Neural progenitor cell (in vitro differentiated cells): ENCODE measurements around the gene STK33. TPM values are rescaled to one million over a fixed set of nuclear protein-coding genes. Genes with fewer than 3 reads are reported as not detected.
A peak's percentile ranks its signal among the peaks of the same experiment; 100 is the strongest.

Experiments
- DNase-seq: peaks from one replicate; pipeline ENCODE4 v3.0.0-alpha.2; 2016; ENCODE audit warnings: low spot score
- H2AFZ ChIP-seq: fragments of 200-600 bp; sonication (generic); replicated peaks from 2 replicates; pipeline ENCODE4 v1.6.1; 2016; ENCODE audit warnings: antibody characterized with exemption
- H3F3A ChIP-seq: fragments of 200-600 bp; sonication (generic); 2 replicates; pipeline ENCODE4 v1.6.1; 2016; ENCODE audit warnings: antibody characterized with exemption, low read depth
- H3K27ac ChIP-seq: fragments of 200-600 bp; sonication (generic); 2 replicates; pipeline ENCODE4 v1.5.1; 2016; ENCODE audit warnings: mild to moderate bottlenecking
- H3K27me3 ChIP-seq: fragments of 200-600 bp; sonication (generic); 2 replicates; pipeline ENCODE4 v1.6.1; 2016; ENCODE audit warnings: mild to moderate bottlenecking, moderate library complexity
- H3K36me3 ChIP-seq: fragments of 200-600 bp; sonication (generic); 2 replicates; pipeline ENCODE4 v1.5.1; 2016
- H3K4me1 ChIP-seq: fragments of 200-600 bp; sonication (generic); 2 replicates; pipeline ENCODE4 v1.6.1; 2016; ENCODE audit warnings: mixed run types
- H3K4me2 ChIP-seq: fragments of 200-600 bp; sonication (generic); 2 replicates; pipeline ENCODE4 v1.6.1; 2016
- H3K4me3 ChIP-seq: fragments of 200-600 bp; sonication (generic); 2 replicates; pipeline ENCODE4 v1.5.1; 2016
- H3K79me2 ChIP-seq: fragments of 200-600 bp; sonication (generic); 2 replicates; pipeline ENCODE4 v1.6.1; 2016; ENCODE audit warnings: low read depth
- H3K9ac ChIP-seq: fragments of 200-600 bp; sonication (generic); 2 replicates; pipeline ENCODE4 v1.6.1; 2016
- H3K9me3 ChIP-seq: fragments of 200-600 bp; sonication (generic); 2 replicates; pipeline ENCODE4 v1.5.1; 2016; ENCODE audit warnings: low read depth
- H4K20me1 ChIP-seq: fragments of 200-600 bp; sonication (generic); 2 replicates; pipeline ENCODE4 v1.6.1; 2016; ENCODE audit warnings: low read depth
- H3K27ac Mint-ChIP-seq: 3 replicates; pipeline ENCODE4 v1.8.0; 2021; ENCODE audit warnings: mixed read lengths
- H3K27me3 Mint-ChIP-seq: 2 replicates; pipeline ENCODE4 v1.8.0; 2022; ENCODE audit warnings: low read depth, mild to moderate bottlenecking, inconsistent platforms, moderate library complexity, mixed read lengths; ENCODE audit not compliant: insufficient read depth
- H3K36me3 Mint-ChIP-seq: 3 replicates; pipeline ENCODE4 v1.8.0; 2021; ENCODE audit warnings: mixed read lengths
- H3K4me1 Mint-ChIP-seq: 3 replicates; pipeline ENCODE4 v1.8.0; 2021; ENCODE audit warnings: mixed read lengths
- H3K4me3 Mint-ChIP-seq: 3 replicates; pipeline ENCODE4 v1.8.0; 2021; ENCODE audit warnings: mild to moderate bottlenecking, moderate library complexity, mixed read lengths
- H3K9me3 Mint-ChIP-seq: 3 replicates; pipeline ENCODE4 v1.8.0; 2020; ENCODE audit warnings: mixed read lengths
- EZH2 ChIP-seq: fragments of 200-600 bp; sonication (generic); IDR thresholded peaks from 2 replicates; pipeline ENCODE4 v1.6.1; 2017; ENCODE audit warnings: antibody characterized with exemption, mild to moderate bottlenecking, moderate library complexity
- EZH2phosphoT487 ChIP-seq: fragments of 200-600 bp; sonication (generic); IDR thresholded peaks from 2 replicates; pipeline ENCODE4 v1.6.1; 2017; ENCODE audit warnings: antibody characterized with exemption
- total RNA-seq: library from RNA; depleted of rRNA; stranded (reverse); fragments of >200 nt; gene quantifications from 2 replicates; pipeline ENCODE4 v1.2.3, GENCODE V29; 2015; ENCODE audit warnings: low replicate concordance
- TF ChIP-seq, protein P1 (sequence below): fragments of 200-600 bp; sonication (generic); IDR thresholded peaks from 2 replicates; pipeline ENCODE4 v1.5.1; 2017; ENCODE audit warnings: antibody characterized with exemption, mild to moderate bottlenecking

Gene STK33
- total RNA-seq, 1 donor from 2014 or later, result 56.5 TPM

DNA sequence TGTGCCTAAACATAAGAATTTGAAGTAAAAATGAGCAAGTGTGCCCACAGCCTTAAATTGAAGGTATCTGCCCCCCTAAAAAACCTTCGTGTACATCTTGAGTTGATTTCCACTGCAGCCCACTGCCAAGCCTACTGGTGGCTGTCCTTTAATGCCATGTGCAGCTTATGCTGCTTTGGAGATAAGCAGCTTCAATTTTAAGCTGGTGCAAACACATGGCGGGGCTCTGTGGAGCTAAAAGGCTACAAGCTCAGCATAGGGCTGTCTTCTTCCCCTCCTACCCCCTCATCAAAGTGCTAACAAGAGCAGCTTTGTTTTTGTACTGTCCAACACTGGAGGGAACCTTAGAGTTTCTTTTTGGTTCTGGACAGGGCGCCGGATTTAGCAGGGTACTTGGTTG, 201.9 kb downstream of the STK33 start:
- Histone ChIP-seq H3K4me2 (no peak overlapping the region), H3K4me1 (peaks cover 16% of the 10 kb centered on the region), H3K4me3 (no peak overlapping the region), H4K20me1 (no peaks in the 10 kb centered on the region), H3F3A (no peaks in the 10 kb centered on the region), H3K9ac (no peak overlapping the region), H3K79me2 (no peaks in the 10 kb centered on the region), H3K9me3 (peaks cover 6% of the 10 kb centered on the region), H2AFZ (no peak overlapping the region), H3K27ac (no peak overlapping the region), H3K27me3 (no peaks in the 10 kb centered on the region), H3K36me3 (no peaks in the 10 kb centered on the region)
- no peak for DNase-seq
- peaks cover 10% of the 10 kb centered on the region for H3K36me3 Mint-ChIP-seq
- no peak overlapping the region for H3K27ac Mint-ChIP-seq
- H3K9me3 Mint-ChIP-seq, result peaks cover 9% of the 10 kb centered on the region
- TF ChIP-seq EZH2 (no peak), EZH2phosphoT487 (no peak)
- TF ChIP-seq, protein P1, sequence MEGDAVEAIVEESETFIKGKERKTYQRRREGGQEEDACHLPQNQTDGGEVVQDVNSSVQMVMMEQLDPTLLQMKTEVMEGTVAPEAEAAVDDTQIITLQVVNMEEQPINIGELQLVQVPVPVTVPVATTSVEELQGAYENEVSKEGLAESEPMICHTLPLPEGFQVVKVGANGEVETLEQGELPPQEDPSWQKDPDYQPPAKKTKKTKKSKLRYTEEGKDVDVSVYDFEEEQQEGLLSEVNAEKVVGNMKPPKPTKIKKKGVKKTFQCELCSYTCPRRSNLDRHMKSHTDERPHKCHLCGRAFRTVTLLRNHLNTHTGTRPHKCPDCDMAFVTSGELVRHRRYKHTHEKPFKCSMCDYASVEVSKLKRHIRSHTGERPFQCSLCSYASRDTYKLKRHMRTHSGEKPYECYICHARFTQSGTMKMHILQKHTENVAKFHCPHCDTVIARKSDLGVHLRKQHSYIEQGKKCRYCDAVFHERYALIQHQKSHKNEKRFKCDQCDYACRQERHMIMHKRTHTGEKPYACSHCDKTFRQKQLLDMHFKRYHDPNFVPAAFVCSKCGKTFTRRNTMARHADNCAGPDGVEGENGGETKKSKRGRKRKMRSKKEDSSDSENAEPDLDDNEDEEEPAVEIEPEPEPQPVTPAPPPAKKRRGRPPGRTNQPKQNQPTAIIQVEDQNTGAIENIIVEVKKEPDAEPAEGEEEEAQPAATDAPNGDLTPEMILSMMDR, result no peak
- H3K4me1 Mint-ChIP-seq, result peaks cover 16% of the 10 kb centered on the region
- H3K4me3 Mint-ChIP-seq, result no peak overlapping the region
- H3K27me3 Mint-ChIP-seq, result no peaks in the 10 kb centered on the region

DNA sequence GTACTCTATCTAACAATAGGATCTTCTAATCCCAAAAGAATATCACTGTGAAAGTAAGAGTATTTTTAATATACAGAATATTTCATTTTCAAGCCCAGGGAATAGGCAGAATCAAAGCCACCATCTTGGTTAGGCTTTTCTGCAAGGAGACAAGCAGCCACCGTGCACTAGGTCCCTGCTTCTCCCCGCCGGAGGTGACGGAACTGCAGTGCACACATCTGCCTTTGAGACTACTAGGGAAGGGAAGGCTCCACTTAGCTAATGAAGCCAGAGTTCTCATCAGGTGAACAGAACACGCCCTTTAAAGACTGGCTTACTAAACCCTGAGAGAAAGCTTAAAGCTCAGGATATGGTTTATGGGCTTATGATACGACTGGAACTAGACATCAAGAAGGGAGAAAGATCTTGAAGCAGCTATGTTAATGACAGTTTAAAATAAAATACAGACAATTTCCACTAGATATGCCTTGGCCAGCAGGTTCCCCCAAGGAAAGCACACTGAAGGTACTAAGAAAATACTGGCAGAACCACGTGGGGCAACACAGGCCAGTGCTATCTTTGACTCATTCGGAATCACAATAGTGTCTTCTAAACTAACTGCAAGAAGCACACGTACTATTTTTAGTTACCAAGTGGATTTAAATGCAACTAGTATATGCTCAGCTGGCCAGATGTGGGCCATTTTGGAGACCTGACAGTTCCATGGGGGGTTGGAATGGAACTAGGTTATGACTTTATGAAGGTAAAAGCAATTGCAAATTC, 203.0 kb downstream of the STK33 start:
- no peak overlapping the region for H3K4me3 ChIP-seq
- no peak overlapping the region for H3K4me2 ChIP-seq
- H3K9ac ChIP-seq, result no peak overlapping the region
- DNase-seq, result no peak
- Mint-ChIP-seq H3K27me3 (no peaks in the 10 kb centered on the region), H3K36me3 (peaks cover 6% of the 10 kb centered on the region), H3K9me3 (no peaks in the 10 kb centered on the region), H3K27ac (no peak overlapping the region), H3K4me1 (peaks cover 16% of the 10 kb centered on the region), H3K4me3 (no peak overlapping the region)
- H3K36me3 ChIP-seq, result no peaks in the 10 kb centered on the region
- TF ChIP-seq EZH2phosphoT487, result no peak
- TF ChIP-seq EZH2, result no peak
- TF ChIP-seq, protein P1, result no peak
- no peak overlapping the region for H2AFZ ChIP-seq
- H3K27ac ChIP-seq, result no peak overlapping the region
- H3F3A ChIP-seq, result no peaks in the 10 kb centered on the region
- no peaks in the 10 kb centered on the region for H3K79me2 ChIP-seq
- H3K4me1 ChIP-seq, result peaks cover 23% of the 10 kb centered on the region
- H3K9me3 ChIP-seq, result peaks cover 1% of the 10 kb centered on the region
- no peaks in the 10 kb centered on the region for H3K27me3 ChIP-seq
- no peaks in the 10 kb centered on the region for H4K20me1 ChIP-seq

DNA sequence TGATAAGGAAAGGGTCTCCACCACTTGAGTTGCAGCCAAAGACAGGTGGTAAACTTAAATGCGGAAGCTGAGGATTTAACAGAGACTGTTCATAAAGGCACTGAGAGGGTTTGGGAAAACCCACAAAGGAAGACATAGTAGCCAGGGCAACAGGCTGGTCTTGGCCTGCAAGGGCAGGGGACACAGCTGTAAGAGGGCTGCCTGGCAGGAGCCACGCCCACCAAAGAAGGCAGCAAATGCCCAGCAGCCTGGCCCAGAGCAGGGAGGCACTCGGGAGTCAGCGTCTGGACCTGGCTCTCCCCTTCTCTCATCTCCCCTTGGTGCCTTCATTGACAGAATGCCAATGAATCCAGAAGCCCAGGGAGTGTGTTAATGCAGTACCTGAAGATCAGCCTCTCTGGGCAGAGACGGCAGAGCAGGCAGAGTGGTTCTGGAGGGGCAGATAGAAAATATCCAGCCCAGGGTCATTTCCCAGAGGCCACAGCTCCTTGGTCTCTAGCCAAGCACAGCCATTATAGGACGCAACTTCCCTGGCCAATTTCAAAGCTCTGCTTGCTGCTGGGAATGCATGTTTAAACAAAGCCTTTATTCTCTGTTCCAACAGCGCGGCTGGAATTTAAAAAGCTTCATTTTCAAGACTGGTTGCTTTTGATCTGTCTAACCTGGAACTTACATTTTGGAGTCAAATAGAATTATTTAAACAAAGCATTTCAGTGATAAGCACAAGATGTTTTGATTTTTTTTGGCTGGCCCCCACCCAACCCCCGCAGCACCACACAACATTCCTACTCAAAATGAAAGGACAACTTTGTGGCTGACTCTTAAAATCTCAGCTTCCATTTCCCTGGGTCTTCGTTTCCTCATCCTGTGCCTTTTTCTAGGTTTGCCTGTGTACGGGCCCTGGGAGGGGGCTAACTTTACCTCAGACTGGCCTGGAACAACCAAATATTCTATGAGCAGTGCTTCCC, 204.7 kb downstream of the STK33 start:
- Histone ChIP-seq H3K36me3 (no peaks in the 10 kb centered on the region), H3K27ac (no peak overlapping the region), H3K4me3 (no peak overlapping the region), H3K4me2 (no peak overlapping the region), H3K79me2 (no peaks in the 10 kb centered on the region), H3F3A (no peaks in the 10 kb centered on the region), H4K20me1 (no peaks in the 10 kb centered on the region), H3K4me1 (peaks cover 23% of the 10 kb centered on the region), H3K27me3 (no peaks in the 10 kb centered on the region), H3K9ac (no peak overlapping the region), H3K9me3 (no peaks in the 10 kb centered on the region), H2AFZ (no peak overlapping the region)
- Mint-ChIP-seq H3K9me3 (no peaks in the 10 kb centered on the region), H3K4me3 (no peak overlapping the region), H3K4me1 (peaks cover 23% of the 10 kb centered on the region), H3K27me3 (no peaks in the 10 kb centered on the region), H3K27ac (peak overlapping the region; percentile 25), H3K36me3 (peaks cover 11% of the 10 kb centered on the region)
- DNase-seq, result peak; percentile 18
- TF ChIP-seq EZH2phosphoT487 (no peak), EZH2 (no peak)
- TF ChIP-seq, protein P1, result no peak
